H1 (cell line): Measurements from ENCODE around the gene SHISAL2B. TPM values are rescaled to one million over a fixed set of nuclear protein-coding genes. Genes with fewer than 3 reads are reported as not detected.

Experiments
- CTCF ChIA-PET: fragments of 300-600 bp; sonication (Branson Sonifier 250); formaldehyde crosslinking; loops from one replicate; lab custom pipeline; 2021; ENCODE audit not compliant: partially characterized antibody; lab: Charles Lee
- POLR2A ChIA-PET: fragments of 300-600 bp; sonication (Branson Sonifier 250); formaldehyde crosslinking; loops from one replicate; lab custom pipeline; 2021; ENCODE audit warnings: inconsistent platforms; ENCODE audit not compliant: partially characterized antibody; lab: Charles Lee
- DNase-seq, 2 experiments: peaks; one replicate each; pipeline versions ENCODE4 v3.0.0 to v3.0.0-alpha.2; 2010 to 2022; ENCODE audit warnings: low spot score in 2 of 2, low read depth in 1 of 2, mixed read lengths in 1 of 2
- FAIRE-seq: peaks from 2 replicates; lab custom pipeline; 2011; peaks lifted over from hg19 to GRCh38; lab: Jason Lieb, UNC
- H2AFZ ChIP-seq: 2 replicates; pipeline ENCODE4 v1.8.1; 2012; ENCODE audit warnings: low read length, inconsistent platforms
- H2AK5ac ChIP-seq: 2 replicates; pipeline ENCODE4 v1.6.1; 2013; ENCODE audit warnings: low read depth, low read length
- H2BK120ac ChIP-seq: replicated peaks from 2 replicates; pipeline ENCODE3; 2013; ENCODE audit warnings: low read depth, low read length, inconsistent platforms
- H2BK12ac ChIP-seq: 2 replicates; pipeline ENCODE4 v1.6.1; 2013; ENCODE audit warnings: low read depth, low read length
- H2BK15ac ChIP-seq: 2 replicates; pipeline ENCODE4 v1.6.1; 2013; ENCODE audit warnings: low read length
- H2BK20ac ChIP-seq: 2 replicates; pipeline ENCODE4 v1.6.1; 2013; ENCODE audit warnings: low read length
- H2BK5ac ChIP-seq: 2 replicates; pipeline ENCODE4 v1.6.1; 2013; ENCODE audit warnings: low read depth, low read length
- H3K14ac ChIP-seq: 2 replicates; pipeline ENCODE4 v1.6.1; 2013; ENCODE audit warnings: inconsistent platforms; ENCODE audit not compliant: insufficient read length
- H3K18ac ChIP-seq: 2 replicates; pipeline ENCODE4 v1.6.1; 2013; ENCODE audit warnings: low read length; ENCODE audit errors: extremely low read depth
- H3K23ac ChIP-seq: 2 replicates; pipeline ENCODE4 v1.6.1; 2013; ENCODE audit warnings: inconsistent platforms; ENCODE audit not compliant: insufficient read length
- H3K23me2 ChIP-seq: 2 replicates; pipeline ENCODE4 v1.6.1; 2013; ENCODE audit warnings: low read depth, low read length
- H3K27ac ChIP-seq: 2 replicates; pipeline ENCODE4 v1.6.1; 2011; ENCODE audit warnings: low read depth, low read length, inconsistent platforms
- H3K27me3 ChIP-seq, 4 experiments: replicated peaks in 1 of 4; 1 replicate in 1 of 4; 2 replicates in 3 of 4; pipeline versions ENCODE4 v1.6.1 to v1.8.1; 2011 to 2013; ENCODE audit warnings: low read length in 3 of 4, mild to moderate bottlenecking in 3 of 4, inconsistent platforms in 2 of 4, mixed read lengths in 2 of 4, moderate library complexity in 1 of 4; ENCODE audit not compliant: control insufficient read depth in 3 of 4, insufficient read depth in 3 of 4; ENCODE audit errors: extremely low read depth in 1 of 4
- H3K36me3 ChIP-seq, 4 experiments: 2 replicates each; pipeline versions ENCODE4 v1.6.1 to v1.8.1; 2011 to 2013; ENCODE audit warnings: mild to moderate bottlenecking in 4 of 4, low read length in 3 of 4, moderate library complexity in 2 of 4, control low read depth in 1 of 4, inconsistent platforms in 1 of 4; ENCODE audit not compliant: insufficient read depth in 4 of 4, control insufficient read depth in 2 of 4
- H3K4ac ChIP-seq: replicated peaks from 2 replicates; pipeline ENCODE3; 2013; ENCODE audit warnings: low read length, low read depth, mixed read lengths, inconsistent platforms; ENCODE audit not compliant: insufficient read length
- H3K4me1 ChIP-seq, 4 experiments: replicated peaks in 1 of 4; 1 replicate in 1 of 4; 2 replicates in 3 of 4; pipeline versions ENCODE4 v1.6.1 to v1.8.1; 2011 to 2013; ENCODE audit warnings: low read length in 3 of 4, inconsistent platforms in 2 of 4, mixed read lengths in 1 of 4; ENCODE audit not compliant: insufficient read depth in 4 of 4, control insufficient read depth in 3 of 4
- H3K4me2 ChIP-seq, 2 experiments: 2 replicates each; pipeline versions ENCODE4 v1.6.1 to v1.8.1; 2011 to 2013; ENCODE audit warnings: low read depth in 2 of 2, low read length in 2 of 2, control low read depth in 1 of 2, inconsistent platforms in 1 of 2, mild to moderate bottlenecking in 1 of 2; ENCODE audit not compliant: insufficient read depth in 1 of 2
- H3K4me3 ChIP-seq, 4 experiments: fragments of 200-600, 300-600 bp in 1 of 4; sonication (generic), shearing (Covaris generic), sonication (Bioruptor Twin) in 1 of 4; 2 replicates each; pipeline versions ENCODE4 v1.5.1 to v1.8.1; 2011 to 2016; ENCODE audit warnings: low read length in 4 of 4, low read depth in 3 of 4, control low read depth in 2 of 4, inconsistent platforms in 2 of 4, mild to moderate bottlenecking in 2 of 4, mixed read lengths in 1 of 4, moderate library complexity in 1 of 4; ENCODE audit not compliant: insufficient read depth in 2 of 4; ENCODE audit errors: extremely low read depth in 1 of 4
- H3K56ac ChIP-seq: replicated peaks from 2 replicates; pipeline ENCODE3; 2013; ENCODE audit warnings: low read depth, mild to moderate bottlenecking, mixed read lengths, low read length, inconsistent platforms; ENCODE audit not compliant: insufficient read length
- H3K79me1 ChIP-seq: 2 replicates; pipeline ENCODE4 v1.6.1; 2013; ENCODE audit warnings: low read depth, low read length, control low read depth
- H3K79me2 ChIP-seq, 2 experiments: 2 replicates each; pipeline versions ENCODE4 v1.6.1 to v1.8.1; 2012 to 2013; ENCODE audit warnings: low read length in 2 of 2, mild to moderate bottlenecking in 2 of 2, inconsistent platforms in 1 of 2; ENCODE audit not compliant: insufficient read depth in 2 of 2, control insufficient read depth in 1 of 2
- H3K9ac ChIP-seq, 4 experiments: replicated peaks in 1 of 4; 1 replicate in 1 of 4; 2 replicates in 3 of 4; pipeline versions ENCODE4 v1.6.1 to v1.8.1; 2011 to 2013; ENCODE audit warnings: low read depth in 3 of 4, low read length in 3 of 4, control low read depth in 2 of 4, mild to moderate bottlenecking in 2 of 4, moderate library complexity in 2 of 4, inconsistent platforms in 1 of 4; ENCODE audit errors: extremely low read depth in 1 of 4
- H3K9me3 ChIP-seq, 2 experiments: 2 replicates each; pipeline versions ENCODE4 v1.6.1 to v1.8.1; 2012 to 2013; ENCODE audit warnings: mild to moderate bottlenecking in 2 of 2, moderate library complexity in 2 of 2, control low read depth in 1 of 2, inconsistent platforms in 1 of 2, low read depth in 1 of 2, low read length in 1 of 2, mixed read lengths in 1 of 2; ENCODE audit not compliant: insufficient read depth in 2 of 2
- H4K20me1 ChIP-seq, 2 experiments: replicated peaks in 1 of 2; 2 replicates each; pipeline versions ENCODE3 to v1.8.1; 2011 to 2013; ENCODE audit warnings: inconsistent platforms in 2 of 2, low read length in 2 of 2, mild to moderate bottlenecking in 1 of 2; ENCODE audit not compliant: insufficient read depth in 2 of 2, control insufficient read depth in 1 of 2
- H4K5ac ChIP-seq: 2 replicates; pipeline ENCODE4 v1.6.1; 2013; ENCODE audit warnings: low read length, low read depth, mixed read lengths, inconsistent platforms; ENCODE audit not compliant: insufficient read length
- H4K8ac ChIP-seq: 2 replicates; pipeline ENCODE4 v1.8.0; 2013; ENCODE audit warnings: mild to moderate bottlenecking, moderate library complexity, low read length, inconsistent platforms; ENCODE audit not compliant: insufficient read depth; ENCODE audit errors: extremely low read depth
- H4K91ac ChIP-seq: replicated peaks from 2 replicates; pipeline ENCODE3; 2013; ENCODE audit warnings: low read length, mixed read lengths, inconsistent platforms; ENCODE audit not compliant: insufficient read length
- CBX5 ChIP-seq: fragments of 300-800, 300-1000 bp; sonication (generic); IDR thresholded peaks from 2 replicates; pipeline ENCODE4 v1.7.1; 2016; ENCODE audit warnings: antibody characterized with exemption, low read length, low read depth
- CTCF ChIP-seq, 3 experiments: IDR thresholded peaks; 1 replicate in 2 of 3; 2 replicates in 1 of 3; pipeline versions ENCODE4 v1.5.1 to v1.6.1; 2011; ENCODE audit warnings: low read length in 3 of 3, mild to moderate bottlenecking in 3 of 3, inconsistent platforms in 2 of 3, low read depth in 1 of 3, moderate library complexity in 1 of 3; ENCODE audit not compliant: insufficient read depth in 1 of 3; ENCODE audit errors: control extremely low read depth in 1 of 3
- EP300 ChIP-seq, 2 experiments: IDR thresholded peaks; 1 replicate in 1 of 2; 2 replicates in 1 of 2; pipeline ENCODE4 v1.6.1; 2011 to 2012; ENCODE audit warnings: low read depth in 2 of 2, low read length in 2 of 2, mild to moderate bottlenecking in 2 of 2, borderline replicate concordance in 1 of 2, inconsistent platforms in 1 of 2, moderate library complexity in 1 of 2
- GABPA ChIP-seq: IDR thresholded peaks from 2 replicates; pipeline ENCODE4 v1.6.1; 2011; ENCODE audit warnings: mild to moderate bottlenecking, low read length, moderate library complexity, borderline replicate concordance; ENCODE audit not compliant: insufficient read depth
- HDAC6 ChIP-seq: IDR thresholded peaks from one replicate; pipeline ENCODE4 v1.7.1; 2012; ENCODE audit warnings: low read depth, mild to moderate bottlenecking, inconsistent platforms, low read length, moderate library complexity
- KDM4A ChIP-seq: IDR thresholded peaks from one replicate; pipeline ENCODE4 v1.7.1; 2012; ENCODE audit warnings: low read depth, mild to moderate bottlenecking, moderate library complexity, low read length, inconsistent platforms; ENCODE audit not compliant: severe bottlenecking
- KDM5A ChIP-seq: fragments of 200-600 bp; IDR thresholded peaks from 2 replicates; pipeline ENCODE4 v1.7.1; 2012; ENCODE audit warnings: mild to moderate bottlenecking, low read length, inconsistent platforms, mixed read lengths
- POLR2A ChIP-seq, 2 experiments: IDR thresholded peaks; 1 replicate in 1 of 2; 2 replicates in 1 of 2; pipeline ENCODE4 v1.6.1; 2011; ENCODE audit warnings: low read depth in 2 of 2, low read length in 2 of 2, mild to moderate bottlenecking in 2 of 2; ENCODE audit errors: control extremely low read depth in 1 of 2
- RFX5 ChIP-seq: IDR thresholded peaks from 2 replicates; pipeline ENCODE4 v1.6.1; 2011; ENCODE audit warnings: low read depth, low read length, improper control_type of control experiment, borderline replicate concordance
- RXRA ChIP-seq: IDR thresholded peaks from 2 replicates; pipeline ENCODE4 v1.6.1; 2011; ENCODE audit warnings: low read depth, mild to moderate bottlenecking, low read length, moderate library complexity; ENCODE audit not compliant: insufficient read depth
- SAP30 ChIP-seq: fragments of 300-600 bp; sonication (generic); IDR thresholded peaks from 2 replicates; pipeline ENCODE4 v1.7.1; 2012; ENCODE audit warnings: low read length, moderate library complexity, mild to moderate bottlenecking, inconsistent platforms; ENCODE audit not compliant: insufficient read depth, insufficient replicate concordance
- TBP ChIP-seq: IDR thresholded peaks from 2 replicates; pipeline ENCODE4 v1.6.1; 2011; ENCODE audit warnings: low read depth, low read length, improper control_type of control experiment
- WGBS, 2 experiments: shearing (Covaris generic) in 1 of 2; methylation state at CpG; one replicate each; pipeline versions ENCODE4 v1.1.6 to v1.1.7; 2013 to 2015; ENCODE audit warnings: low lambda C conversion rate in 2 of 2, mixed read lengths in 2 of 2, inconsistent platforms in 1 of 2, low coverage in 1 of 2, missing lambda C conversion rate in 1 of 2; ENCODE audit not compliant: insufficient replicate concordance in 2 of 2, insufficient coverage in 1 of 2, insufficient read length in 1 of 2; ENCODE audit errors: extremely low coverage in 1 of 2, missing lambda C conversion rate in 1 of 2; 5-methylcytosine and 5-hydroxymethylcytosine counted together
- polyA plus RNA-seq, 7 experiments: library from polyadenylated mRNA; depleted of rRNA in 3 of 7; stranded (reverse) in 5 of 7; unstranded in 2 of 7; fragments of >200 nt in 5 of 7; fragments of 200-250 nt in 2 of 7; gene quantifications; 1 replicate in 5 of 7; 2 replicates in 1 of 7; 4 replicates in 1 of 7; pipeline versions ENCODE4 v1.2.1 to v1.2.3, GENCODE V29; 2011 to 2013; ENCODE audit warnings: missing spikeins in 2 of 7, mixed read lengths in 2 of 7
- total RNA-seq: library from RNA; stranded (reverse); fragmentation: NEBNext Ultra II Directional; extraction: Animal tissue kit (Norgen Biotek cat#: 25700); gene quantifications from 2 replicates; pipeline ENCODE4 v1.2.1, GENCODE V29; 2021

The SHISAL2B gene
- total and polyA plus RNA-seq, 2 of the 8 experiments (the other 6 are each of a cell fraction or from before 2014, with no cell fraction given): 10.6 to 14.2 TPM

GRCh38 chr5:64670277-64670676 is 20.0 kb upstream of the SHISAL2B start:
- no peak overlapping the region for H3K27ac ChIP-seq
- H3K36me3 ChIP-seq: no peaks in the 10 kb centered on the region
- H3K9me3 ChIP-seq: no peaks in the 10 kb centered on the region
- 83% methylated on average over 1 of the region's 1 CpG; no CpG with 5 or more reads in 1 of the 2 experiments for WGBS, 2 experiments
- H3K14ac ChIP-seq: no peak overlapping the region
- H3K23ac ChIP-seq: no peak overlapping the region
- H2BK20ac ChIP-seq: no peak overlapping the region
- H3K4me3 ChIP-seq: no peak overlapping the region
- H2AFZ ChIP-seq: no peak overlapping the region
- POLR2A ChIA-PET: no interaction called here
- FAIRE-seq (no peak), DNase-seq (no peak)
- no peak overlapping the region for H4K5ac ChIP-seq
- CTCF ChIA-PET: interaction anchor here (0.8 to 3.2 kb wide), 8 partner anchors 10 to 31 kb away, joined by 3 to 22 read pairs (median 4); partner anchors contain the start of gene SHISAL2B
- no peaks in the 10 kb centered on the region for H3K79me2 ChIP-seq
- no peaks in the 10 kb centered on the region for H3K4me1 ChIP-seq
- H4K8ac ChIP-seq: no peak overlapping the region
- H3K4me2 ChIP-seq: no peak overlapping the region
- no peak overlapping the region for H3K9ac ChIP-seq
- no peaks in the 10 kb centered on the region for H3K79me1 ChIP-seq
- no peaks in the 10 kb centered on the region for H3K27me3 ChIP-seq
- no peak overlapping the region for H2BK12ac ChIP-seq
- H3K23me2 ChIP-seq: no peaks in the 10 kb centered on the region
- no peak overlapping the region for H2BK15ac ChIP-seq
- no peaks in the 10 kb centered on the region for H4K20me1 ChIP-seq
- no peak overlapping the region for H3K56ac ChIP-seq
- H3K4ac ChIP-seq: no peak overlapping the region
- H2AK5ac ChIP-seq: no peak overlapping the region
- no peak overlapping the region for H2BK120ac ChIP-seq
- H2BK5ac ChIP-seq: no peak overlapping the region
- H4K91ac ChIP-seq: no peak overlapping the region
- no peak overlapping the region for H3K18ac ChIP-seq
- TF ChIP-seq RXRA (no peak), CBX5 (no peak), EP300 (IDR thresholded peaks at IDR 0.05; ENCODE audit: borderline replicate concordance in 1 of 2, low read depth in 2 of 2, low read length in 2 of 2) (no peak), KDM4A (no peak), TBP (no peak), HDAC6 (no peak), CTCF (IDR thresholded peaks at IDR 0.05; ENCODE audit: control extremely low read depth in 1 of 3, insufficient read depth in 1 of 3, low read depth in 1 of 3, low read length in 3 of 3) (no peak), SAP30 (no peak), RFX5 (no peak), POLR2A (IDR thresholded peaks at IDR 0.05; ENCODE audit: control extremely low read depth in 1 of 2, low read depth in 2 of 2, low read length in 2 of 2) (no peak), GABPA (no peak), KDM5A (no peak)
